Heart left ventricle (tissue), 16 donors: ENCODE results near the gene CCSER1. TPM values are rescaled to one million over a fixed set of nuclear protein-coding genes. Genes with fewer than 3 reads are reported as not detected.
"Not testable (repeated sequence)": the region's sequence is repeated elsewhere in the genome, so short reads cannot be mapped to it uniquely, and the experiment has no call there.

Experiments used
- ATAC-seq, 4 donors: fragments of 200-7000 bp; cut with Tn5 transposase; one replicate each; pipeline ENCODE4 v1.9.1; 2020 to 2022; ENCODE audit warnings: moderate library complexity in 4 of 4, mild to moderate bottlenecking in 3 of 4, moderate number of reproducible peaks in 1 of 4
- DNase-seq, 5 donors: peaks; one replicate each; pipeline ENCODE4 v3.0.0-alpha.2; 2020
- H3K27ac ChIP-seq, 12 donors: fragments of 200-600 bp; sonication (generic) in 4 of 12; one replicate each; pipeline versions ENCODE4 v1.5.0 to v1.8.0; 2016 to 2022; ENCODE audit warnings: mild to moderate bottlenecking in 2 of 12
- H3K27me3 ChIP-seq, 9 donors: fragments of 200-600 bp; sonication (generic) in 2 of 9; one replicate each; pipeline versions ENCODE4 v1.5.1 to v1.8.0; 2016 to 2022; ENCODE audit warnings: mild to moderate bottlenecking in 3 of 9
- H3K36me3 ChIP-seq, 9 donors: fragments of 200-600 bp; sonication (generic) in 2 of 9; one replicate each; pipeline versions ENCODE4 v1.5.0 to v1.8.0; 2018 to 2022; ENCODE audit warnings: mild to moderate bottlenecking in 2 of 9
- H3K4me1 ChIP-seq, 12 donors: fragments of 200-600 bp; sonication (generic) in 4 of 12; one replicate each; pipeline versions ENCODE4 v1.5.0 to v1.8.0; 2016 to 2022; ENCODE audit warnings: mild to moderate bottlenecking in 3 of 12
- H3K4me3 ChIP-seq, 12 donors: fragments of 200-600 bp; sonication (generic) in 4 of 12; one replicate each; pipeline versions ENCODE4 v1.5.0 to v1.8.0; 2017 to 2022; ENCODE audit warnings: mild to moderate bottlenecking in 9 of 12, moderate library complexity in 4 of 12
- H3K9me3 ChIP-seq, 12 donors: fragments of 200-600 bp; sonication (generic) in 4 of 12; one replicate each; pipeline versions ENCODE4 v1.5.0 to v1.8.0; 2016 to 2022; ENCODE audit warnings: mild to moderate bottlenecking in 1 of 12
- CTCF ChIP-seq, 12 donors: fragments of 200-600 bp; sonication (generic) in 4 of 12; IDR thresholded peaks; one replicate each; pipeline versions ENCODE4 v1.5.0 to v1.8.0; 2018 to 2022; ENCODE audit warnings: antibody characterized with exemption in 12 of 12, mild to moderate bottlenecking in 5 of 12
- POLR2A ChIP-seq, 2 donors: fragments of 450-650 bp; IDR thresholded peaks; one replicate each; pipeline ENCODE4 v1.6.1; 2017; ENCODE audit warnings: antibody characterized with exemption in 2 of 2, mild to moderate bottlenecking in 2 of 2, moderate library complexity in 2 of 2
- WGBS, 4 donors: extraction: QIAGEN DNeasy Blood & Tissue Kit in 2 of 4; methylation state at CpG; one replicate each; pipeline versions ENCODE4 v1.1.5 to v1.1.7; 2013 to 2018; 5-methylcytosine and 5-hydroxymethylcytosine counted together
- intact Hi-C, 10 donors: fragments of 100-400 bp; cut with DNase I; formaldehyde crosslinking; loops; one replicate each; pipeline versions ENCODE4 v1.11.1 to v1.14.2; 2022
- polyA plus RNA-seq, 2 donors: library from polyadenylated mRNA; stranded (reverse); fragments of 200-250 nt; gene quantifications; one replicate each; pipeline ENCODE4 v1.2.3, GENCODE V29; 2013
- total RNA-seq, 9 donors: library from RNA; depleted of rRNA in 2 of 9; stranded (reverse); fragments of >200 nt in 2 of 9; fragmentation: NEBNext Ultra II Directional in 3 of 9; extraction: Animal tissue kit (Norgen Biotek cat#: 25700) in 3 of 9; gene quantifications; one replicate each; pipeline versions ENCODE4 v1.1.0 to v1.2.4, GENCODE V29; 2016 to 2023
- donor health status: ischemic (EF 13 %, LVEDD 7.1; RV severe dilation, severe dysfunction).
- donor health status: healthy with polysubstance abuse.
- donor health status: DM: no; HTN: yes; CAD: no.
- donor health status: DM: no; HTN: no; CAD: no.
- donor health status: ischemic (EF 25% LVEDD 6.9; RV normal size, moderate dysfunction).
- donor health status: ischemic (EF 25% LVEDD 5.7; RV mildly dilated, moderate dysfunction).
- donor health status: healthy.
- donor health status: DM: yes; HTN: yes; CAD: no.
- donor health status: ischemic (EF 35%, LVEDD 5.7; RV mildly dilated, moderate dysfunction).
- donor health status: nonischemic (EF 11% LVEDD 7.7; RV severe dilation, severe dysfunction).
- donor health status: DM: yes; HTN: yes; CAD: no.
- donor health status: PGD.
- donor health status: ischemic (EF 29% LVEDD 5.4; RV normal size, mild dysfunction).
- donor health status: nonischemic (EF 23%, LVEDD 6.1; RV moderate dilation, normal function).

CCSER1 gene
- total and polyA plus RNA-seq, 11 donors = 2.5 to 15.8 (median 12.2) TPM

GRCh38 chr4:90689739-90690138, 562.5 kb downstream of the CCSER1 start:
- no peak for DNase-seq
- H3K4me3 ChIP-seq = no peak overlapping the region
- TF ChIP-seq CTCF (IDR thresholded peaks at IDR 0.05) (no peak), POLR2A (IDR thresholded peaks at IDR 0.05) (no peak)
- intact Hi-C loops = no loop called here
- H3K27me3 ChIP-seq = no peaks in the 10 kb centered on the region
- H3K36me3 ChIP-seq = no peaks in the 10 kb centered on the region
- ATAC-seq = no peak
- H3K9me3 ChIP-seq = no peaks in the 10 kb centered on the region
- peaks cover 0 to 3% (median 0%) of the 10 kb centered on the region in 12 donors for H3K4me1 ChIP-seq
- WGBS, 4 donors = 50 to 74% (median 57%) methylated on average over 1 of the region's 1 CpG
- no peak overlapping the region for H3K27ac ChIP-seq

- DNase-seq (no peak), ATAC-seq (no peak)
- peaks cover 0 to 10% (median 0%) of the 10 kb centered on the region in 12 donors for H3K9me3 ChIP-seq
- TF ChIP-seq CTCF (IDR thresholded peaks at IDR 0.05) (no peak), POLR2A (IDR thresholded peaks at IDR 0.05) (no peak)
- no peaks in the 10 kb centered on the region for H3K36me3 ChIP-seq
- intact Hi-C loops = no loop called here
- H3K4me3 ChIP-seq = no peak overlapping the region
- H3K27me3 ChIP-seq = no peaks in the 10 kb centered on the region
- no peak overlapping the region for H3K27ac ChIP-seq
- H3K4me1 ChIP-seq = peaks cover 0 to 3% (median 0%) of the 10 kb centered on the region in 12 donors
Observed at GRCh38 chr4:90695411-90695810, 568.2 kb downstream of the CCSER1 start.

- WGBS, 4 donors = 76 to 88% (median 83%) methylated on average over 6 of the region's 6 CpGs
- not testable (repeated sequence) for H3K4me3 ChIP-seq
Observed at GRCh38 chr4:90705501-90705900, 578.3 kb downstream of the CCSER1 start.

GRCh38 chr4:90715242-90715641, 588.0 kb downstream of the CCSER1 start:
- H3K36me3 ChIP-seq = no peaks in the 10 kb centered on the region
- no peaks in the 10 kb centered on the region for H3K4me1 ChIP-seq
- TF ChIP-seq POLR2A (IDR thresholded peaks at IDR 0.05) (no peak), CTCF (IDR thresholded peaks at IDR 0.05) (no peak)
- ATAC-seq = no peak
- H3K27ac ChIP-seq = no peak overlapping the region
- 79 to 92% (median 84%) methylated on average over 1 of the region's 1 CpG for WGBS, 4 donors
- H3K4me3 ChIP-seq = no peak overlapping the region
- no peaks in the 10 kb centered on the region for H3K27me3 ChIP-seq
- intact Hi-C loops = no loop called here
- no peak for DNase-seq
- no peaks in the 10 kb centered on the region for H3K9me3 ChIP-seq

More at GRCh38 chr4:90705501-90705900, 578.3 kb downstream of the CCSER1 start:
- H3K27me3 ChIP-seq, H3K27ac ChIP-seq, intact Hi-C loops, H3K36me3 ChIP-seq, DNase-seq, H3K4me1 ChIP-seq, H3K9me3 ChIP-seq, ATAC-seq: not testable (repeated sequence)

- Histone ChIP-seq H3K4me1 (no peaks in the 10 kb centered on the region), H3K27me3 (no peaks in the 10 kb centered on the region), H3K9me3 (no peaks in the 10 kb centered on the region), H3K4me3 (no peak overlapping the region), H3K36me3 (no peaks in the 10 kb centered on the region), H3K27ac (no peak overlapping the region)
- no peak for ATAC-seq
- TF ChIP-seq CTCF (IDR thresholded peaks at IDR 0.05) (no peak), POLR2A (IDR thresholded peaks at IDR 0.05) (no peak)
- 88 to 93% (median 91%) methylated on average over 10 of the region's 10 CpGs for WGBS, 4 donors
- DNase-seq = no peak
- intact Hi-C loops = no loop called here
Observed at GRCh38 chr4:90718931-90719330, 591.7 kb downstream of the CCSER1 start.
